GM18951 (cell line): Measurements from ENCODE around the gene MAP2K7.

Experiments
- POLR2A ChIP-seq: IDR thresholded peaks from 4 replicates; pipeline ENCODE4 v1.6.1; 2011; ENCODE audit warnings: mild to moderate bottlenecking; ENCODE audit not compliant: insufficient read length, insufficient read depth; ENCODE audit errors: extremely low read depth
- in situ Hi-C: fragments of 300-500 bp; cut with MboI; formaldehyde crosslinking; loops from one replicate; pipeline ENCODE4 v1.12.0; 2022; ENCODE audit warnings: low sequenced_read_pairs, mixed read lengths, inconsistent platforms; ENCODE audit not compliant: unreplicated experiment

Gene MAP2K7

DNA sequence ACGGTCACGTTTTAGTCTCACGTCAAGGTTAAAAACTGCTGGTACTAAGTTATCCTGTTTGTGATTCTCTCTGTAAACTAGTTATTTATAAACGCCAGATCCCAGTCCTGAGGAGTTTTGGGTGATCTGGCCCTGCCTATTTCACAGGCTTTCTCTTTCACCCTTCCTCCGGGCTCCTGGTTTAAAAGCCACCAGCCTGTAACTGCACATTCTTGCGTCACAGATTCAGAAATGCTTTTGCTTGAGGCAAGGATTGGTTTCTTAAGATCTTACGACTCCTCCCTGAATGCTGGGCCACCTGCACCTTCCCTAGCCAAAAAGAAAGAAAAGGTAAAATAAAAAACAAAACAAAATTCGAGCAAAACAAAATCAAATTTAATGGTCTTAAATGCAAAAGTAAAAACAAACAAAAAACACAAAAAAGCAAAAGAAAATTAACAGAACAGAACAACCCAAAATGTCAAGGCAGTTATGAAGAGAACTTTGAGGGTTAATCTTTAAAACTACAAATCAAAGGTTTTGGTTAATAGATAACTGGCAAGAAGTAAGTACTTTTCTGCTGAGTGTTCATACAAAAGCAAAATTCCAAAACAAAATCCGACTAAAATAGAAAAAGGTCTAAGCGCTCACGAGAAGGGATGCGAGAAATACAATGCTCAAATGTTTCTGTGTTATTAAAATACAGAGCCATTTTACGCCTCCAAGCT lies 58.4 kb downstream of the MAP2K7 start:
- TF ChIP-seq POLR2A, result no peak
- in situ Hi-C loops, result no loop called here

DNA sequence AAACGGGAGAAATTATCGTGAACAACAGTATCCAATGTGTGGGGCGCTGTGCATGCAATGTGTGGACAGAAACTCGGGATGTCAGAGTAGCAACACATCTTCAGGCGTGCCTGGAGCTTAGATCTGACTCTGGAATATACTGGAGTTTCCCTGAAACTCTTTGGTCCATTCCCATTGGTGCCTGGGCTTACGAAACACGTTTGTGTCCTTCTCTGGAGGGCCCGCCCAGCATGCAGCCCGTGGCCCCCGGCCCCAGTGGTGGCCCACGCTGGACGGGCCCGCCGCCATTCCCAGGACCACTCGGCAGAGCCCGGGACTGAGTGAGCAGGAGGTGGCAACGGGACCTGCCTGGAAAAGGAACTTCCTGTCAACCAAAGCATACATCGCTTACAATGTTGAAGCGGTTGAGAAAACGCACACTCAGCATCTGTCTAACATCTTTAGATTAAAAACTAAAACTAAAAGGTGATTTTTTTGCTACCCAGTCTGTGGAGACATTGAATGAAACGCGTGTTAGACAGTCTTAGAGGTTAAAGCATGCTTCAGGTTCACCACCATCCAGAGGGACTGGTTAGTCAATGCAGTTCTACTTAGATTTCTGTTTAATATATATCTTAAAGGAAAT lies 59.1 kb downstream of the MAP2K7 start:
- TF ChIP-seq POLR2A, result no peak
- in situ Hi-C loops, result no loop called here

DNA sequence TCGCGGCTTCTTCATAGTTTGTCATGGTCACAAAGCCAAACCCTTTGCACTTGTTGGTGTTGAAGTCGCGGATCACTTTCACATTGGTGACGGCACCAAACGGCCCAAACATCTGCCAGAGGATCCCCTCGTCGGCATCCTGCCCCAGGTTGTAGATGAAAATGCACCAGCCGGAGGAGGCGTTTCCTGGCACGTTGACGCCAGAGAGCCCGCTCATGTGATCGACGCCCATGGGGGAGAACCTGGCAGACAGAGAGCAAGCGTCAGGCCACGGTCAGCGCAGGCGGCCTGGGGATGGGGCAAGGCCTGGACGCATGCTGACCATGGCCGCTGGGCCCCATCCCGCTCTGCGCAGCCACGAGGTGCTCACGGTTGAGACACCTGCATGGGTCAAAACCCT lies 59.9 kb downstream of the MAP2K7 start:
- in situ Hi-C loops, result no loop called here
- no peak for TF ChIP-seq POLR2A
